ENCODE measurements around the gene HPSE2.

HPSE2 gene

GRCh38 chr10:98419469-98420261 lies 816.0 kb downstream of the HPSE2 start:
- Mint-ChIP-seq H3K27ac (no peak overlapping the region), H3K36me3 (peaks cover 45% of the 10 kb centered on the region)

GRCh38 chr10:98418665-98419468 lies 816.8 kb downstream of the HPSE2 start:
- H3K27ac Mint-ChIP-seq: no peak overlapping the region
- peaks cover 45% of the 10 kb centered on the region for H3K36me3 Mint-ChIP-seq
- ATAC-seq: no peak
- no peak overlapping the region for H3K4me3 Mint-ChIP-seq
- H3K9me3 Mint-ChIP-seq: no peaks in the 10 kb centered on the region
- peaks cover 22% of the 10 kb centered on the region for H3K4me1 Mint-ChIP-seq
- H3K27me3 Mint-ChIP-seq: no peaks in the 10 kb centered on the region

More at GRCh38 chr10:98419469-98420261, 816.0 kb downstream of the HPSE2 start:
- no peak overlapping the region for H3K4me3 Mint-ChIP-seq
- no peak for ATAC-seq
- peaks cover 21% of the 10 kb centered on the region for H3K4me1 Mint-ChIP-seq
- no peaks in the 10 kb centered on the region for H3K9me3 Mint-ChIP-seq
- no peaks in the 10 kb centered on the region for H3K27me3 Mint-ChIP-seq

- Mint-ChIP-seq H3K27me3 (no peaks in the 10 kb centered on the region), H3K36me3 (peaks cover 41% of the 10 kb centered on the region), H3K4me1 (peaks cover 22% of the 10 kb centered on the region), H3K4me3 (no peak overlapping the region), H3K27ac (no peak overlapping the region), H3K9me3 (no peaks in the 10 kb centered on the region)
- ATAC-seq: no peak
Observed at GRCh38 chr10:98417973-98418664, 817.5 kb downstream of the HPSE2 start.

GRCh38 chr10:98417481-98417959 lies 818.1 kb downstream of the HPSE2 start:
- no peak for ATAC-seq
- Mint-ChIP-seq H3K27ac (no peak overlapping the region), H3K9me3 (no peaks in the 10 kb centered on the region), H3K27me3 (no peaks in the 10 kb centered on the region), H3K4me1 (peaks cover 22% of the 10 kb centered on the region), H3K4me3 (no peak overlapping the region), H3K36me3 (peaks cover 41% of the 10 kb centered on the region)

- Mint-ChIP-seq H3K27me3 (no peaks in the 10 kb centered on the region), H3K4me1 (peaks cover 22% of the 10 kb centered on the region), H3K9me3 (no peaks in the 10 kb centered on the region), H3K36me3 (peaks cover 39% of the 10 kb centered on the region), H3K27ac (no peak overlapping the region), H3K4me3 (no peak overlapping the region)
- no peak for ATAC-seq
Observed at GRCh38 chr10:98416606-98417388, 818.9 kb downstream of the HPSE2 start.

GRCh38 chr10:98415731-98416119 lies 819.9 kb downstream of the HPSE2 start:
- H3K9me3 Mint-ChIP-seq: no peaks in the 10 kb centered on the region
- no peaks in the 10 kb centered on the region for H3K27me3 Mint-ChIP-seq
- peaks cover 12% of the 10 kb centered on the region for H3K4me1 Mint-ChIP-seq
- H3K4me3 Mint-ChIP-seq: no peak overlapping the region
- H3K27ac Mint-ChIP-seq: no peak overlapping the region
- H3K36me3 Mint-ChIP-seq: peaks cover 35% of the 10 kb centered on the region
- ATAC-seq: no peak

- H3K36me3 Mint-ChIP-seq: peaks cover 35% of the 10 kb centered on the region
- H3K9me3 Mint-ChIP-seq: no peaks in the 10 kb centered on the region
- peaks cover 10% of the 10 kb centered on the region for H3K4me1 Mint-ChIP-seq
- H3K4me3 Mint-ChIP-seq: no peak within 1 kb of the TSS
- H3K27me3 Mint-ChIP-seq: no peaks in the 10 kb centered on the region
- no peak within 1 kb of the TSS for H3K27ac Mint-ChIP-seq
- no peak for ATAC-seq
Observed at GRCh38 chr10:98414932-98415730, 820.5 kb downstream of the HPSE2 start, which contains the start of gene PYROXD2. TSS of gene PYROXD2 (minus strand) at chr10:98415182. CDS start at chr10:98415135, 47 bp downstream.

- H3K4me1 Mint-ChIP-seq: peaks cover 10% of the 10 kb centered on the region
- H3K27ac Mint-ChIP-seq: no peak overlapping the region
- ATAC-seq: no peak
- no peaks in the 10 kb centered on the region for H3K27me3 Mint-ChIP-seq
- no peak overlapping the region for H3K4me3 Mint-ChIP-seq
- peaks cover 29% of the 10 kb centered on the region for H3K36me3 Mint-ChIP-seq
- no peaks in the 10 kb centered on the region for H3K9me3 Mint-ChIP-seq
Observed at GRCh38 chr10:98414578-98414931, 821.1 kb downstream of the HPSE2 start.

- H3K27me3 Mint-ChIP-seq: no peaks in the 10 kb centered on the region
- ATAC-seq: no peak
- no peak overlapping the region for H3K27ac Mint-ChIP-seq
Observed at GRCh38 chr10:98411768-98412167, 823.9 kb downstream of the HPSE2 start.

GRCh38 chr10:98411166-98411565 lies 824.5 kb downstream of the HPSE2 start:
- H3K9me3 Mint-ChIP-seq: no peaks in the 10 kb centered on the region
- no peak overlapping the region for H3K4me3 Mint-ChIP-seq
- H3K27me3 Mint-ChIP-seq: no peaks in the 10 kb centered on the region
- H3K36me3 Mint-ChIP-seq: no peaks in the 10 kb centered on the region
- H3K4me1 Mint-ChIP-seq: peaks cover 10% of the 10 kb centered on the region
- no peak for ATAC-seq
- no peak overlapping the region for H3K27ac Mint-ChIP-seq

More at GRCh38 chr10:98411768-98412167, 823.9 kb downstream of the HPSE2 start:
- Mint-ChIP-seq H3K4me1 (peaks cover 10% of the 10 kb centered on the region), H3K4me3 (no peak overlapping the region), H3K9me3 (no peaks in the 10 kb centered on the region), H3K36me3 (peaks cover 3% of the 10 kb centered on the region)

- no peaks in the 10 kb centered on the region for H3K27me3 Mint-ChIP-seq
- H3K4me3 Mint-ChIP-seq: no peak overlapping the region
- H3K27ac Mint-ChIP-seq: no peak overlapping the region
- ATAC-seq: no peak
- peaks cover 10% of the 10 kb centered on the region for H3K4me1 Mint-ChIP-seq
- no peaks in the 10 kb centered on the region for H3K9me3 Mint-ChIP-seq
- H3K36me3 Mint-ChIP-seq: no peaks in the 10 kb centered on the region
Observed at GRCh38 chr10:98410759-98411158, 824.9 kb downstream of the HPSE2 start.

GRCh38 chr10:98410135-98410743 lies 825.4 kb downstream of the HPSE2 start:
- no peaks in the 10 kb centered on the region for H3K9me3 Mint-ChIP-seq
- H3K27me3 Mint-ChIP-seq: no peaks in the 10 kb centered on the region
- H3K27ac Mint-ChIP-seq: no peak overlapping the region
- no peak for ATAC-seq
- no peak overlapping the region for H3K4me3 Mint-ChIP-seq
- H3K4me1 Mint-ChIP-seq: peaks cover 7% of the 10 kb centered on the region
- no peaks in the 10 kb centered on the region for H3K36me3 Mint-ChIP-seq

- Mint-ChIP-seq H3K36me3 (peaks cover 1% of the 10 kb centered on the region), H3K27ac (no peak overlapping the region), H3K4me3 (no peak overlapping the region), H3K27me3 (no peaks in the 10 kb centered on the region), H3K9me3 (no peaks in the 10 kb centered on the region), H3K4me1 (peaks cover 11% of the 10 kb centered on the region)
- ATAC-seq: no peak
Observed at GRCh38 chr10:98408799-98409198, 826.9 kb downstream of the HPSE2 start.
